HG02588 (cell line): Measurements from ENCODE around the gene MRNIP.
A peak's percentile ranks its signal among the peaks of the same experiment; 100 is the strongest.

Experiments used
- ATAC-seq: cut with Tn5 transposase; IDR thresholded peaks from one replicate; pipeline ENCODE4 v1.9.1; 2021; ENCODE audit warnings: mild to moderate bottlenecking, moderate library complexity; ENCODE audit not compliant: unreplicated experiment

Gene MRNIP

DNA sequence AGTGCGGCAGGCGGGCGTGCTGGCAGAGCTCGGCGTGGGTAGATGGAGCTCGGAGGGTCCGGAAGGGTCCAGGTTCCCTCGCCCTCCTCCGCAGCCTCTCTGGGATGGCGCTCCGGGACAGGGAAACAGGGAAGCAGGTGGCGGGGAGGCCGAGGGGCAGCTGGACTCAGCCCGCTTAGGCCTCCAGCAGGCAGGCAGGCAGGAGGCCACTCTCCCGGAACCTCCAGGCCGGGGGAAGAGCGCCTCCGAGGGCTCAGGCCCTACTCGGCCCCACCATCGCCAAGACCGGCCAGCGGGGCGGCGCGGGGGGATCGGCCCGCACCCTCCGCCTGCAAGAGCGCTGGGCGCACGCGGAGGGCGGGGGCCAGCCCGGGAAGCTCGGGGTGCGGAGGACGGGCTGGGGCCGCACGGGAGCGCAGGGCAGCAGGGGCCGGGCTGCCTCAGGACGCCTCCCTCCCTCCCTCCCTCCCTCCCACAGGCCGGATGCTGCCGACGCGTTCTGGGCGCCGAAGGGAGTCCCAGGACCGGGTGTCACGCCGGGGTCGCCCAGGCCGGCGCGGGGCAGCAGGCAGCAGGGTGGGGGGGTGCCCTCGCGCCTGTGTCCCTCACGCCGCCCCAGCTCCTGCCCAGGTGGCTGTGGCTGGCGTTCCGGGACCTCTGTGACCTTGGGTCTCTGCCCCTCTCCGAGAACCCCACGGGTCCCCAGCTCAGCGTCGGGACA lies 52.9 kb downstream of the MRNIP start:
- ATAC-seq, result no peak

DNA sequence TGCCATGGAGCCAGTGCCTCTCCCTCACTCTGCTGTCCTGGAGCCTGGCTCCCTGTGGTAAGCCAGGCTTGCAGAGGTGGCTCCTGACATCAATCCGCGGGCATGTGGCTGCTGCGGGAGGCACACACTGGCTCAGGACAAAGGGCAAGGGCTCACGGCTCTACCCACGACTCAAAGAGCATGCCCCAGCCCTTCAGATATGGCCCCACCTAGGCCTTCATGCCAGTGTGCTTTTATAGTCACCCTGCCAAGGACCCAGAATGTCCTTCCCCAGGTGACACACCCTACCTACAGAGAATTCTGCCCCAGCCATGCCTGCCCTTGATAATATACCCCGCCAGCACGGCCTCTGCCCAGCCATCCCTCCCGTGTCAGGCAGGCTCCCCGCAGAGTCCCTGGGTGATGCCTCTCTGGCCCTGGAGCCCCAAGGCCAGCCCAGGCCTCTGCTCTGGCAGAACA lies 53.5 kb downstream of the MRNIP start:
- ATAC-seq, result no peak

DNA sequence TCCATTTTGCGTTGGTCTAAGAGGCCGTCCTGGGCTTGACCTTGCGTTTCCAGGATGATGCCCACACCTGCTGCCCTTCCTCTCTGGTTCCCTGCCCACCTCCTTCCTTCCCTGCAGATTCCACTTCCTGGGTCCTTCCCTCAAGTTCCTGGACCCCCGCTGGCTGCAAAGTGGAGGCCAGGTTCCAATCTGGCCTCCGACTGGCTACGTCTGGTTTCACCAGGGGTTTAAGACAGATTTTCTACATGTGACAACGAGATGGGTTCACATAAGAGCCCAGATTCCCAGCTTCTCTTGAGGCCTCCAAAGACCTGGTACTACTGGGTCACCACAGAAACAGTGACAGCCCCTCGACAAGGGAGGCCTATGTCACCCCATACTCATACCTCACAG lies 54.1 kb downstream of the MRNIP start:
- no peak for ATAC-seq

DNA sequence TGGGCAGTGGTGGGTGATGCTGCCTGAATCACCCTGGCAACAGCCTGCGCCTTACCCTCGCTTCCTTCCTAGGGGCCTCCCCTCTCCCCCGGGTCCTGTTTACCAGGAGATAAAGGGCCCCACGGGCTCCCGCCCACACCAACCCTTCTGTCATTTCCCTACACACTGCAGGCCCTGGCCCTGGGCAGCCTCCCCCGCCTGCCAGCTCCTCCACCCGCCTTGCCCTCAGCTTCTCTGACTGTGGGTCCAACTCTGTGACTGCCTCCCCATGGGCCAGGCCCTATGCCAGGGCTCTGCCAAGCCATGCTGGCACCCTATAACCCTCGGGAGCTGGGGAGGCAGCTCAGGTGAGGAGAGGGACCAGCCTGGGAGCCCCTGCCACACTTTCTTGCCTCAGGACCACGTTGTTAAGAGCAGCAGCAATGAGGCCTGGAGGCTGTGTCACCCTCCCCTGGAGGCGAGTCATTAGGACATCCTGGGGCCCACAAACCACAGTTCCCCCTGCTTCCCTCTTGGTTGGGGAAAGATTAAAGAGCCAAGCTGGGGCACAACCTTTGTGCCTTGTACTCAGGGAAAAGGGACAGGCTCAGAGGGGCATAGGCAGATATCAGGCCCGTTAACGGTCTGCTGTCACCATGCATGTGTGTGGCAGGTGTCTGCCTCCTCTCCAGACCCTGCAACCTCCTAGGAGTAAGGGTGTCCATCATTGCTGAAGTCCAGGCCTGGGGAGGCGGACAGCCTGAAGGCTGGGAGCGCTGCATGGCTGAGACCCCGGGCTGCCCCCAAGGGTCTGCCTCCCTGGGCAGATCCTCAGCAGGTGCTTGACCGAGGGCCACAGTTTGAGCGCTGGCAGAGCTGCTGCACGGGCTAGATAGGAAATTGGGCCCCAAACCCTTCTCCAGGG lies 54.7 kb downstream of the MRNIP start:
- no peak for ATAC-seq

DNA sequence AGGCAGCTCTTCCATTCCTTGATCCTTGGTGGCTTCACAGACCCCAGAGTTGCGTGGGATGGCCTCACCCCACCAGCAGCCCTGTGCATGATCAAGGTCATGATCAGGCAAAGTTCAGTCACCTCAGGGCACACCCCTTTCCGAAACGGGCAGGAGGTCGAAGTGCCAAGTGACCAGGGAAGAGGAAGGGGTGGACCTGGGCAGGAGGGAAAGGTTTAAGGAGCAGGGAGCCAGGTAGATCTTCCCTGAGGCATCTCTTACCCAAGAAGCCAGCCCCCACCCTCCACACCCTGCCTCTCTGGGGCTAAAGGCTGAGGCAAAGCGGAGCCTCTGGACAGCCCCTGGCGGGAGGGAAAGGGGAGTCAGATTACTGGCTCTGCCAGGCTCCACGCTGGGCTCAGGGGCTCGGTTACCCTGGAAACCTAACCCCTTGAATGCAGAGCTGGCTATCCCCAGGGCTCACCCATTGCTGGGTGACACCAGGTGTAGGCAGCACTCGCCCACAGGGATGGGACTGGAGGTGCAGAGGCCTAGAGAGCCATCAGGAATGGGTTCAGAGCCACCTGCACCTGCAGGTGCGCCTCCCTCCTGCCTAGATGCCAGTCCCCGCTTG lies 55.6 kb downstream of the MRNIP start:
- ATAC-seq, result no peak

DNA sequence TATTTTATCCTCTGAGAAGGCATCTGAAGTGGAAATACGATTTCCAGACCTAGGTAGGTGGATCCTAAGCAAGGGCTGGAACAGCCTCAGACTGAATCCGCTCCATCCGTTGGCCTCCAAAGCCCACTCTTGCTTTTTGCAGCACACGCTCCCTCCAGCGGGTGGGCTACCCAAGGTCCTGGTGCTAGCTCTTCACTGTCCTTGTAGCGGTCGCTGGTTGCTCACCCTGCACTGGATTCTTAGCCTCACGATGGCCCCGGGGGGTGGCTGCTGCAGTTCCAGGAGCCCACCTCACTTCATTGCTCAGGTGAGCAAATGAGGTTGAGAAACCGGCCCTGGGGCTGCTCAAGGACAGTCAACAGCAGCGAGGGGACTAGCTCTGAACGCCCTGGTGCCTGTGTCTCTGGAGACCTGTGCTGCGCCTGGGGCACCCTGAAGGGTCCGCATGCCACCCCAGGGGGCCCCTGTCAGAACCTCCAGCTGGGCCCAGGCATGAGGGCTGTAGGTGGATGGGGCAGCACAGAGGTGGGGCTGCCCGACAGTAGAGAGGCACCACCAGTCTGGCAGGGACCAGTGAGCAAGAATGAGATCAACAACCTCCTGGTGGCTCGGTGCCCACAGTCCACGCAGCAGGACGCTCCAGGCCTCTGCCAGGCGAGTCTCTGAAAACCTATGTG lies 56.3 kb downstream of the MRNIP start:
- ATAC-seq, result no peak

DNA sequence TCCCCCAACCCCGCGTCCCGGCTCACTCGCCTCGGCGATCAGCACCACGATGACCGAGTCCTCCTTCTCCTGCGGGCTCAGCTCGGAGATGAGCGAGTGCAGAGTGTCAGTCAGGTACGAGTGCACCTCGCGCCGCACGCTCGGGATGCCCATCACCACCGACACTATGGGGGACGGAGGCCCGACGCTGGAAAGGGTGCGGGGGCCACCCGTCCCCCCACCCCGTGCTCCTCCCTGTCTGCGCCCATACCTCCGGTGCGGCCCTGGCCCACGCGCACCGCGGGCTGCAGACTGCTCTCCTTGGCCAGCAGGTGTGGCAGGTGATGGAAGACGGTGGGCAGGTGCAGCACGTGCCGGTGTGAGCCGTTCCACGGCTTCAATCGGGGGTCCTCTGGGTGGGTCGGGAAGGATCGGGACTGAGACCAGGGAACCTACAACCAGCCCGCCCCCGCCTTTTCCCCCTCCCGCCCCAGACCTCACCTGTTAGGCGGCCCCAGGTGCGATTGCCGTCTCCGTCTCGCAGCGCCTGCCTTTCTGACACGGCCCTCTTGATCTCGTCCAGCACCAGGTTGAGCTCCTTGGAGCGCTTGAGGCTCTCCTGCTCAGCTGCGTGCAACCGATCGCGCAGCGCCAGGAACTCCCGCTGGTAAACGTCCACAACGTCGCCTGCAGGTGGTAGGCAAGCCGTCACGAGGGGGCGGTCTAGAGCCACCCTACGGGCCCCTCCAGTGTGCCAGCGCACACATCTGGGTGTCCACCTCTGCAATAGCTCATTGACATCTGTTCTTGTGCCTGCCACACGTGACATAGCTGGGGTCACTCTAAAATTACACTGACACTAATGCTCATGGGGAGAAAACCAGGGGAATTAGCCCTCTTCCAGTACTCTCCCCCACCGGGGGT lies 57.1 kb downstream of the MRNIP start:
- ATAC-seq, result peak; percentile 30

DNA sequence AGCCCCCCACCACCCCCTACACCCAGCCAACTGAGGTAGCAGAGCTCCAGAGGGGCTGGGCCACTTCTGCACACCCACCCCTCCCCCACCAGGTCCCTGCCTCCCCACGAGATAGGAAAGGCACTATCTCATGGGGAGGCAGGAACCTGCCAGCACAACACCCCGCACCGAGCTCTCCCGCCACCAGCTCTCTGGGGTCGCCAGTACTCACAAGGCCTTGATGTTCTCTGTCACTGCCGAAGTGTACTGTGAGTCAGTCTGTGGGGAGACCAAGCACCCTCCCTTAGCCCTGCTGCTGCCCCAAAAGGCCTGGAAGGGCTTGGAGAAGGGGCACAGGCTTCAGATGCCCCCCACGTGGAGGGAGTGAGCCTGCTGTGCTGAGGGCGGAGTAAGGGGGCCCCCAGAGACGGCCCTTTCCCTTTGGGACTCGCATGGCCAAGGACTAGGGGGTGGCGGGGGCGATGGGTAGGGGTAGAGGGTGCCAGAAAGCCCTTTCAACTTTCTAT lies 57.9 kb downstream of the MRNIP start:
- no peak for ATAC-seq

DNA sequence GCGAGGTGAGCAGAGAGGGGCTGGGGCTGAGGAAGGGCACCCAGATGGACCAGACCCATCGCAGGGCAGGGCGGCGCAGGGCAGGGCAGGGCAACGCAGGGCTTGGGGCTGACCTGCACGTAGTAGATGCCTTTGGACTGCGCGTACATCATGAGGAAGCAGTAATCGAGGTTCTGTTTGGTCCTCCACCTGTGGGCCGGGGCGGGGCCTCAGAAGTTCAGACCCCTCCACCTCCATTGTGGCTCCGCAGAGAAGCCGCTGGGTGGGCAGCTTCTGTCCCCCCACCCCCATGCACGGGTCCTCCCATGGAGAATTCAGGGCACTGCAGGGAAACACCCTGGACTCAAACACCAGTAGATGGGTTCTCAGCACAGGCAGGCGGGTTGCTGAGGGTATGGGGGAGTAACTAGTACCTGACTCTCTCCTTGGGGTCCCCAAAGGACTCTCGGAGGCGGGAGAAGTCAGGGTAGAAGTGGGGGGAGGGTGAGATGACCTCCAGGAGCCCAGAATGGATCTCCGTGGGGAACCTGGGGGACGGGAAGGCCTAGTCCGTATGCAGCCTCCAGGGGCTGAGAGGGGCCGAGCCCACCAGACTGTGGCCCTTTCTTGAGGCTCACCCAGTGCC lies 58.4 kb downstream of the MRNIP start:
- ATAC-seq, result no peak

DNA sequence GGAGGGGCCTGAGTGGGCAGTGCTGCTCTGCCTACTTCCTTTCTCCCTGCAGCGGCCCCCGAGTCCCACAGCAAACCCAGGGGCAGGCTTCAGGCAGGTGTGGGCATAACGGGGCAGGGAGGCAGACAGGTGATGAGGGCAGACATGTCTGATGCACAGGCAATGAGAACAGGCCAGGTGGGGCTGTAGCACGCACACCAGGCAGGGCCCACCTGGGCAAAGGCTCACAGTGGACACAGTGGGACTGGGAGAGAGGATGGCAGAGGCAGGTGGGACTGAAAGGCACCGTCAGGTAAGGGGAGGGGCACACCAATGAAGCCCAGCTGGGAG lies 59.0 kb downstream of the MRNIP start:
- ATAC-seq, result no peak

DNA sequence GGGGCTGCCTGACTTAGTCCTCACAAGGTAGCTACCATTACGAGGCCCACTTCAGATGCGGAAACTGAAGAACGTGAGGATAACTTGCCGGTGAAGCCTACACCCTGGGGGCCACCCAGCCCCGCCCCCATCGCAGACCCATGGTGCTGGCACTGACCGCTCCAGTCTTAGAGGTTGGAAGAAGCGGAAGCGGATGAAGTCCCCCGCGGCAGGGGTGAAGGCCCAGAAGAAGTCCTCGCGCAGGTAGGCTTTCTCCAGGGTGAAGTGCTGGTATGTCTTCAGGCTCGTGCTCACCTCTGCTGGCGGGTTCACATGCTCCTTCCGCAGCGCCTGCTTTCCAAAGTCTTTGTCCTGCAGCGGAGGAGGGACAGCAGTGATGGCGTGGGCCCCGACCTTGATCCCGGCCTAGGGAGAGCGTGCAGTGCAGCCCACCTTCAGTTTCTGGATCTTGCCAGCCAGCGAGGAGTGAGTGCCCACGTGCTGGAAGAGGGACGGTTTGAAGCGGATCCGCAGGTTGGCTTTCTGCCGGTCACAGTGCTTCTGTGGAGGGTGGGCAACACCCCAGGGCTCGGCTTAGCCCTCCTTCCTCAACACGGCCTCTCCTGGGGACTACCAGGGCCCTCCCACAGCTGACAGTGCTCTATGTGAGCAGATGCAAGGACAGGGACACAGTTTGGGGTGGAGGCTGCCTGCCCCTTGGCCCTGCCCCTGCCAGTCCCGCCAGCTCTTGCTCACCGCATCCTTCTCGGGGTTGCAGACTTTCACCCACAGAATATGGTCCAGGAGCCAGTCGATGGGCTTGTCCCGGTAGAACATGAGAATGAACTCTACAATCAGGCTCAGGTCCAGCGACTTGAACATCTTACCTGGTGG lies 59.6 kb downstream of the MRNIP start:
- no peak for ATAC-seq

DNA sequence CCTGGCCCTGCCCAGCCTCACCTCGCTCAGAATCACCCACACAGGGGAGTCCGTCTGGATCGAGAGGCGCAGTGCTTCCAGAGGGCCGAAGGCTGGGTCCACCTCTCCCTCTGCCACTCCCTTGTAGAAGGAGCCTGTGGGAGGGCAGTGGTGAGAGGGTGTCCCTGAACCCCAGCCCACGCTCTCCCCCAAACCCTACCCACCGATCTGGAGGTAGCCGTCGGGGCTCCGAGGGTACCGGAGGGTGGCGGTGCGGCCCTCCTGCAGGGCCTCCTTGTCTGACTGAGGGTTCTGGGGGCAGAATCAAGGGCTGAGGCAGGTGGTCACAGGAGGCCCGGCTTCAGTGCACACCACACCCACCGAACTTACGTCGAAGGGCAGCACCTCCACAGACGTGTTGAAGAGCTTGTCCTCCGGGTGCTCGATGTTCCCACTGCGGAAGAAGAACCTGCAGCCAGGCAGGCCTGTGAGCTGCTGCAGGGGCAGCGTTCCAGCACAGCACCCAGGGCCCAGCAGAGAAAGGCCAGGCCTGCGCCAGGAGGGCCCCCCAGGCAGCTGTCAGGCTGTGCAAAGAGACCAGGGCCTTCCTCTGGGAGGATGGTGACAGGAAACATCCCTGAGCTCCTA lies 60.4 kb downstream of the MRNIP start:
- no peak for ATAC-seq

DNA sequence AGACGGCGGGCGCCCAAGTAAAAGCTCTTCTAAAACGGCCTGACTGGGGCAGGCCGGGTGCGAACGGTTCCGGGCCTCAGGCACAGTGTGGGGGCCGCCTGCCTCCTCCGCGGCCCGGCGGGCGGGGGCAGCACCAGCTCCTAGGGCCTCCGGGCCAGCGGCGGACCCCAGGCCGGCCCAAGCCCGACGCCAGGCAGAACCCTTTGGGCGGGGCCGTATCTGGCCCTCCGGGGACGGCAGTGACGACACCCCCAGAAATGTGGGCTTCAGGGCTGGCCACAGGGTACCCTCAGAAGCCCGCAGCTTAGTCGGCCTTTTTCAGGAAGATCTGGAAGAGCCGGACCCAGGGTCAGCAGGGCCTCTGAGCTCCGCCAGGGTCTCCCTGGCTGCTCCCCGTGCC lies 60.9 kb downstream of the MRNIP start:
- ATAC-seq, result no peak

DNA sequence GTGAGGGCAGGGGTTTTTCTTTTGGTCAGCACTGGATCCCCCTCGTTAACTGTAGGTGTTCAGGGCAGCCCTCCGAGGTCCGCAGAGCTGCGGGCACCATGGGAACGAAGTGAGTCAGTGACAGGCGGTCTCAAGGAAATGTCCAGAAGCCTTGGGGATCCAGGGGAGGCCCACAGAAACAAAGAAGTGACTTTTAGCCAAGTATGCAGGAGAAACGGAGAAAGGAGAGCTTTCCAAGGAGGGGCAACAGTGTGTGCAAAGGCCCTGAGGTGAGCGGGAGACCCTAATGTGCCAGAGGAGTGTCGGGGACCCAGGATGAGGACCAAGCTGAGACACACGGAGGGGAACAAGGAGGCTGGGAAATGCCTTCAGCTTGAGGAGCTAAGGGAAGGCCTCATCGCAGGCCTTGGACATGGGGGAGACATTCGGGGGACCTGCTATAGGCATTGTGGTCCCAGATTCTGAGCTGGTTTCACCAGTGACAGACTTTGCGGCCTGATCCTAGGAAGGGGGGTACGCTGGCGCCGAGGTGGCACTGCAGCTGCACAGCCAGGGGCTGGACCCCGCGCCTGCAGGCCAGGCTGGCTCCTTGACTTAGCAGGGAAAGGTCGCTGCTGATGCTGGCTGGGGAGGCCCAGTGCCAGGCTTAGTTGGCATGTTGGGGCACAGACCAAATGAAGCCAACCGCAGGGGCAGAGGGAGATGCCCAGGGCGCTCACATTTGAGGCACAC lies 61.6 kb downstream of the MRNIP start:
- ATAC-seq, result no peak

DNA sequence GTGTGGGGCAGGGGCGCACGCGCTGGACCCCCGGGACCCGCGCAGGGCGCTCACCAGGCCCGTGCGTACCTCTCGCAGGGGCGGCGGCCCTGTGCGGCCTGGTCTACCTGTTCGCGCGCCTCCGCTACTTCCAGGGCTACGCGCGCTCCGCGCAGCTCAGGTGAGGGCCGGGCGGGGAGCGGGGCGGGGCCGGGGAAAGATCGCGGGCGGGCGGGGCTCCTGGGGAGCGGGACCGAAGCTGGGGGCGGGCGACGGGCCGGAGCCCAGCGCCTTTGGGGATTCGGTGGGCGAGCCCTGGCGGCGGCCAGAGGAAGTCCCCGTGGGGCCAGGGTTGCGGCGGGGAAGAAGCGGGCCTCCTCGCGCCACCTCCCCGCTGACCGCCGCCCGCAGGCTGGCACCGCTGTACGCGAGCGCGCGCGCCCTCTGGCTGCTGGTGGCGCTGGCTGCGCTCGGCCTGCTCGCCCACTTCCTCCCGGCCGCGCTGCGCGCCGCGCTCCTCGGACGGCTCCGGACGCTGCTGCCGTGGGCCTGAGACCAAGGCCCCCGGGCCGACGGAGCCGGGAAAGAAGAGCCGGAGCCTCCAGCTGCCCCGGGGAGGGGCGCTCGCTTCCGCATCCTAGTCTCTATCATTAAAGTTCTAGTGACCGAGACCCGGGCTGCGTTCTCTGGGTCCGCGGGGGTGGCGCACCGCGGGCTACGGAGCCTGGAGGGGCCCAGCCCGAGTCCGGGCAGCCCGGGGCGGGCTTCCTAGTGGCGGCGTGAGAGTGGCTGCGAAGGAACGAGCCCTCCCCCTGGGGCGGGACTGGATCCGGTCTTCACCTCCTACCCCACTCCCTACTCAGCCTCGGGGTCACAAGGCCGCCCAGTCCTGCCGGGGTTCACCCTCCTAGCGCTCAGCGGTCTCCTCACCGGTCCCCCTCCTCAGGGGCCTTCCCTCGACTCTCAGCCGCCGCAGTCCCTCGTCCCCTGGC lies 62.5 kb downstream of the MRNIP start:
- peak; percentile 69 for ATAC-seq
